Neural progenitor cell (in vitro differentiated cells): ENCODE results near the gene ODAD2. TPM values are rescaled to one million over a fixed set of nuclear protein-coding genes. Genes with fewer than 3 reads are reported as not detected.

Experiments
- DNase-seq: peaks from one replicate; pipeline ENCODE4 v3.0.0-alpha.2; 2016; ENCODE audit warnings: low spot score
- H2AFZ ChIP-seq: fragments of 200-600 bp; sonication (generic); replicated peaks from 2 replicates; pipeline ENCODE4 v1.6.1; 2016; ENCODE audit warnings: antibody characterized with exemption
- H3F3A ChIP-seq: fragments of 200-600 bp; sonication (generic); 2 replicates; pipeline ENCODE4 v1.6.1; 2016; ENCODE audit warnings: antibody characterized with exemption, low read depth
- H3K27ac ChIP-seq: fragments of 200-600 bp; sonication (generic); 2 replicates; pipeline ENCODE4 v1.5.1; 2016; ENCODE audit warnings: mild to moderate bottlenecking
- H3K27me3 ChIP-seq: fragments of 200-600 bp; sonication (generic); 2 replicates; pipeline ENCODE4 v1.6.1; 2016; ENCODE audit warnings: mild to moderate bottlenecking, moderate library complexity
- H3K36me3 ChIP-seq: fragments of 200-600 bp; sonication (generic); 2 replicates; pipeline ENCODE4 v1.5.1; 2016
- H3K4me1 ChIP-seq: fragments of 200-600 bp; sonication (generic); 2 replicates; pipeline ENCODE4 v1.6.1; 2016; ENCODE audit warnings: mixed run types
- H3K4me2 ChIP-seq: fragments of 200-600 bp; sonication (generic); 2 replicates; pipeline ENCODE4 v1.6.1; 2016
- H3K4me3 ChIP-seq: fragments of 200-600 bp; sonication (generic); 2 replicates; pipeline ENCODE4 v1.5.1; 2016
- H3K79me2 ChIP-seq: fragments of 200-600 bp; sonication (generic); 2 replicates; pipeline ENCODE4 v1.6.1; 2016; ENCODE audit warnings: low read depth
- H3K9ac ChIP-seq: fragments of 200-600 bp; sonication (generic); 2 replicates; pipeline ENCODE4 v1.6.1; 2016
- H3K9me3 ChIP-seq: fragments of 200-600 bp; sonication (generic); 2 replicates; pipeline ENCODE4 v1.5.1; 2016; ENCODE audit warnings: low read depth
- H4K20me1 ChIP-seq: fragments of 200-600 bp; sonication (generic); 2 replicates; pipeline ENCODE4 v1.6.1; 2016; ENCODE audit warnings: low read depth
- H3K27ac Mint-ChIP-seq: 3 replicates; pipeline ENCODE4 v1.8.0; 2021; ENCODE audit warnings: mixed read lengths
- H3K27me3 Mint-ChIP-seq: 2 replicates; pipeline ENCODE4 v1.8.0; 2022; ENCODE audit warnings: low read depth, mild to moderate bottlenecking, inconsistent platforms, moderate library complexity, mixed read lengths; ENCODE audit not compliant: insufficient read depth
- H3K36me3 Mint-ChIP-seq: 3 replicates; pipeline ENCODE4 v1.8.0; 2021; ENCODE audit warnings: mixed read lengths
- H3K4me1 Mint-ChIP-seq: 3 replicates; pipeline ENCODE4 v1.8.0; 2021; ENCODE audit warnings: mixed read lengths
- H3K4me3 Mint-ChIP-seq: 3 replicates; pipeline ENCODE4 v1.8.0; 2021; ENCODE audit warnings: mild to moderate bottlenecking, moderate library complexity, mixed read lengths
- H3K9me3 Mint-ChIP-seq: 3 replicates; pipeline ENCODE4 v1.8.0; 2020; ENCODE audit warnings: mixed read lengths
- EZH2 ChIP-seq: fragments of 200-600 bp; sonication (generic); IDR thresholded peaks from 2 replicates; pipeline ENCODE4 v1.6.1; 2017; ENCODE audit warnings: antibody characterized with exemption, mild to moderate bottlenecking, moderate library complexity
- EZH2phosphoT487 ChIP-seq: fragments of 200-600 bp; sonication (generic); IDR thresholded peaks from 2 replicates; pipeline ENCODE4 v1.6.1; 2017; ENCODE audit warnings: antibody characterized with exemption
- total RNA-seq: library from RNA; depleted of rRNA; stranded (reverse); fragments of >200 nt; gene quantifications from 2 replicates; pipeline ENCODE4 v1.2.3, GENCODE V29; 2015; ENCODE audit warnings: low replicate concordance
- TF ChIP-seq, protein P1 (sequence below): fragments of 200-600 bp; sonication (generic); IDR thresholded peaks from 2 replicates; pipeline ENCODE4 v1.5.1; 2017; ENCODE audit warnings: antibody characterized with exemption, mild to moderate bottlenecking

The ODAD2 gene
- total RNA-seq, 1 donor from 2014 or later: 9.7 TPM

DNA sequence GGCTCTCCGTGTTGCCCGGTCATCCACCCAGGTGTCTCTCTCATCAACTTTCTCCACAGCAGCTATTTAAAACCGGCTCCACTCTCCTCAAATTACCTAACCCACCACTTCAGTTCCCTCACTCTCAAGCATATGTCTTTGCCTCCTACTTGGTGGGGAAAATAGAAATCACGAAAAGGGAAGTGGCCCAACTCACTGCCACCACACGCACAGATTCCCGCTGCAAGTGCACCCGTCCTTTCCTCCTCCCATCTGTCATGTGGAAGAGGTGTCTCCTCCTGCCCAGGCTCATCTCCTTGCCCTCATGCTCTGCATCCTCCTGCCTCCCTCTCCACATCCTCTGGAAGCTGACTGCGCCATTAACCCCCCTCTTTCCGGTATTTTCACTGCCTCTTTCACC lies 172.5 kb downstream of the ODAD2 start:
- H4K20me1 ChIP-seq: no peaks in the 10 kb centered on the region
- TF ChIP-seq EZH2 (no peak), EZH2phosphoT487 (no peak)
- TF ChIP-seq, protein P1, sequence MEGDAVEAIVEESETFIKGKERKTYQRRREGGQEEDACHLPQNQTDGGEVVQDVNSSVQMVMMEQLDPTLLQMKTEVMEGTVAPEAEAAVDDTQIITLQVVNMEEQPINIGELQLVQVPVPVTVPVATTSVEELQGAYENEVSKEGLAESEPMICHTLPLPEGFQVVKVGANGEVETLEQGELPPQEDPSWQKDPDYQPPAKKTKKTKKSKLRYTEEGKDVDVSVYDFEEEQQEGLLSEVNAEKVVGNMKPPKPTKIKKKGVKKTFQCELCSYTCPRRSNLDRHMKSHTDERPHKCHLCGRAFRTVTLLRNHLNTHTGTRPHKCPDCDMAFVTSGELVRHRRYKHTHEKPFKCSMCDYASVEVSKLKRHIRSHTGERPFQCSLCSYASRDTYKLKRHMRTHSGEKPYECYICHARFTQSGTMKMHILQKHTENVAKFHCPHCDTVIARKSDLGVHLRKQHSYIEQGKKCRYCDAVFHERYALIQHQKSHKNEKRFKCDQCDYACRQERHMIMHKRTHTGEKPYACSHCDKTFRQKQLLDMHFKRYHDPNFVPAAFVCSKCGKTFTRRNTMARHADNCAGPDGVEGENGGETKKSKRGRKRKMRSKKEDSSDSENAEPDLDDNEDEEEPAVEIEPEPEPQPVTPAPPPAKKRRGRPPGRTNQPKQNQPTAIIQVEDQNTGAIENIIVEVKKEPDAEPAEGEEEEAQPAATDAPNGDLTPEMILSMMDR: no peak
- no peaks in the 10 kb centered on the region for H3K36me3 Mint-ChIP-seq
- no peaks in the 10 kb centered on the region for H3K36me3 ChIP-seq
- no peaks in the 10 kb centered on the region for H3K27me3 Mint-ChIP-seq
- DNase-seq: no peak
- H3K79me2 ChIP-seq: no peaks in the 10 kb centered on the region
- no peak overlapping the region for H3K4me3 ChIP-seq
- no peak overlapping the region for H3K4me2 ChIP-seq
- no peaks in the 10 kb centered on the region for H3K9me3 Mint-ChIP-seq
- no peaks in the 10 kb centered on the region for H3K4me1 Mint-ChIP-seq
- no peak overlapping the region for H2AFZ ChIP-seq
- H3K27ac Mint-ChIP-seq: no peak overlapping the region
- no peaks in the 10 kb centered on the region for H3F3A ChIP-seq
- no peak overlapping the region for H3K27ac ChIP-seq
- H3K9ac ChIP-seq: no peak overlapping the region
- H3K4me3 Mint-ChIP-seq: no peak overlapping the region
- H3K27me3 ChIP-seq: no peaks in the 10 kb centered on the region
- no peaks in the 10 kb centered on the region for H3K4me1 ChIP-seq
- no peaks in the 10 kb centered on the region for H3K9me3 ChIP-seq

GRCh38 chr10:27822301-27822700 lies 176.6 kb downstream of the ODAD2 start:
- no peaks in the 10 kb centered on the region for H3K27me3 ChIP-seq

GRCh38 chr10:27820637-27821036 lies 178.2 kb downstream of the ODAD2 start:
- no peaks in the 10 kb centered on the region for H3K27me3 ChIP-seq
- TF ChIP-seq EZH2phosphoT487 (no peak), EZH2 (no peak)
- TF ChIP-seq, protein P1: no peak
- no peak overlapping the region for H3K4me3 ChIP-seq
- no peak overlapping the region for H3K27ac ChIP-seq
- no peak overlapping the region for H3K4me2 ChIP-seq
- no peaks in the 10 kb centered on the region for H3K4me1 Mint-ChIP-seq
- no peaks in the 10 kb centered on the region for H3K27me3 Mint-ChIP-seq
- DNase-seq: no peak
- no peaks in the 10 kb centered on the region for H4K20me1 ChIP-seq
- no peak overlapping the region for H3K4me3 Mint-ChIP-seq
- no peaks in the 10 kb centered on the region for H3K9me3 ChIP-seq
- H3K79me2 ChIP-seq: no peaks in the 10 kb centered on the region
- no peaks in the 10 kb centered on the region for H3K36me3 Mint-ChIP-seq
- no peaks in the 10 kb centered on the region for H3K4me1 ChIP-seq
- no peaks in the 10 kb centered on the region for H3F3A ChIP-seq
- H2AFZ ChIP-seq: no peak overlapping the region
- H3K27ac Mint-ChIP-seq: no peak overlapping the region
- no peaks in the 10 kb centered on the region for H3K9me3 Mint-ChIP-seq
- no peaks in the 10 kb centered on the region for H3K36me3 ChIP-seq
- no peak overlapping the region for H3K9ac ChIP-seq

More at GRCh38 chr10:27822301-27822700, 176.6 kb downstream of the ODAD2 start:
- Mint-ChIP-seq H3K27ac (no peak overlapping the region), H3K9me3 (no peaks in the 10 kb centered on the region), H3K36me3 (no peaks in the 10 kb centered on the region), H3K4me3 (no peak overlapping the region), H3K4me1 (no peaks in the 10 kb centered on the region), H3K27me3 (no peaks in the 10 kb centered on the region)
- no peak overlapping the region for H3K4me2 ChIP-seq
- no peaks in the 10 kb centered on the region for H3K4me1 ChIP-seq
- H3K9me3 ChIP-seq: no peaks in the 10 kb centered on the region
- H3K4me3 ChIP-seq: no peak overlapping the region
- H4K20me1 ChIP-seq: no peaks in the 10 kb centered on the region
- TF ChIP-seq, protein P1: no peak
- no peak for TF ChIP-seq EZH2
- no peak for TF ChIP-seq EZH2phosphoT487
- no peak overlapping the region for H3K9ac ChIP-seq
- no peaks in the 10 kb centered on the region for H3F3A ChIP-seq
- no peak for DNase-seq
- no peaks in the 10 kb centered on the region for H3K36me3 ChIP-seq
- H3K27ac ChIP-seq: no peak overlapping the region
- H3K79me2 ChIP-seq: no peaks in the 10 kb centered on the region
- no peak overlapping the region for H2AFZ ChIP-seq
